ENCODE results near the gene MAPKAPK2.

The MAPKAPK2 gene

GRCh38 chr1:206682111-206682510, 2.6 kb upstream of the MAPKAPK2 start:
- no peak for DNase-seq (ENCODE audit: low read depth, low spot score)

GRCh38 chr1:206683313-206683712, 1.4 kb upstream of the MAPKAPK2 start:
- DNase-seq (ENCODE audit: low read depth, low spot score), result no peak

- DNase-seq (ENCODE audit: low read depth, low spot score), result no peak
Measured at GRCh38 chr1:206684003-206684402, 702 bp upstream of the MAPKAPK2 start.

GRCh38 chr1:206685334-206685768, 646 bp downstream of the MAPKAPK2 start:
- DNase-seq (ENCODE audit: low read depth, low spot score), result no peak

- DNase-seq (ENCODE audit: low read depth, low spot score), result no peak
Measured at GRCh38 chr1:206685769-206686477, 1.2 kb downstream of the MAPKAPK2 start.

- DNase-seq (ENCODE audit: low read depth, low spot score), result no peak
Measured at GRCh38 chr1:206686478-206687249, 2.0 kb downstream of the MAPKAPK2 start.

GRCh38 chr1:206687251-206687914, 2.7 kb downstream of the MAPKAPK2 start:
- DNase-seq (ENCODE audit: low read depth, low spot score), result no peak

- peak; percentile 77 for DNase-seq (ENCODE audit: low read depth, low spot score)
Measured at GRCh38 chr1:206687915-206688442, 3.3 kb downstream of the MAPKAPK2 start.

GRCh38 chr1:206690516-206690915, 5.8 kb downstream of the MAPKAPK2 start:
- DNase-seq (ENCODE audit: low read depth, low spot score), result no peak

- no peak for DNase-seq (ENCODE audit: low read depth, low spot score)
Measured at GRCh38 chr1:206691604-206692003, 6.9 kb downstream of the MAPKAPK2 start.

- DNase-seq (ENCODE audit: low read depth, low spot score), result no peak
Measured at GRCh38 chr1:206693029-206693428, 8.3 kb downstream of the MAPKAPK2 start.

GRCh38 chr1:206693592-206693991, 8.9 kb downstream of the MAPKAPK2 start:
- no peak for DNase-seq (ENCODE audit: low read depth, low spot score)

GRCh38 chr1:206694171-206695124, 9.7 kb downstream of the MAPKAPK2 start:
- peak; percentile 61 for DNase-seq (ENCODE audit: low read depth, low spot score)

GRCh38 chr1:206695733-206696132, 11.0 kb downstream of the MAPKAPK2 start:
- DNase-seq (ENCODE audit: low read depth, low spot score), result no peak

GRCh38 chr1:206696812-206697585, 12.3 kb downstream of the MAPKAPK2 start:
- no peak for DNase-seq (ENCODE audit: low read depth, low spot score)

GRCh38 chr1:206698011-206698410, 13.3 kb downstream of the MAPKAPK2 start:
- no peak for DNase-seq (ENCODE audit: low read depth, low spot score)

GRCh38 chr1:206699000-206699586, 14.4 kb downstream of the MAPKAPK2 start:
- DNase-seq (ENCODE audit: low read depth, low spot score), result no peak

- no peak for DNase-seq (ENCODE audit: low read depth, low spot score)
Measured at GRCh38 chr1:206699626-206700025, 14.9 kb downstream of the MAPKAPK2 start.

GRCh38 chr1:206700445-206701036, 15.8 kb downstream of the MAPKAPK2 start:
- DNase-seq (ENCODE audit: low read depth, low spot score), result no peak
